DND-41 (cell line): ENCODE data around the gene MEGF11.

Experiments
- ATAC-seq: fragments of 200-7000 bp; cut with Tn5 transposase; 3 replicates; pipeline ENCODE4 v1.9.1; 2021; ENCODE audit warnings: low read depth; ENCODE audit not compliant: insufficient read depth
- DNase-seq: peaks from one replicate; pipeline ENCODE4 v3.0.0-alpha.2; 2020
- H2AFZ ChIP-seq: 2 replicates; pipeline ENCODE4 v1.6.0; 2012; ENCODE audit warnings: low read depth, low read length
- H3K27ac ChIP-seq: 2 replicates; pipeline ENCODE4 v1.5.1; 2012; ENCODE audit warnings: low read length, inconsistent platforms
- H3K27me3 ChIP-seq: fragments of 200-600 bp; sonication (generic); 2 replicates; pipeline ENCODE4 v1.6.0; 2012; ENCODE audit warnings: low read length, mild to moderate bottlenecking, inconsistent platforms; ENCODE audit not compliant: insufficient read depth, poor library complexity
- H3K36me3 ChIP-seq: 2 replicates; pipeline ENCODE4 v1.5.1; 2012; ENCODE audit warnings: low read length, inconsistent platforms; ENCODE audit not compliant: insufficient read depth
- H3K4me1 ChIP-seq: 2 replicates; pipeline ENCODE4 v1.5.1; 2012; ENCODE audit warnings: mild to moderate bottlenecking, low read length; ENCODE audit not compliant: insufficient read depth
- H3K4me2 ChIP-seq: 2 replicates; pipeline ENCODE4 v1.6.0; 2012; ENCODE audit warnings: mild to moderate bottlenecking, moderate library complexity, low read length, inconsistent platforms; ENCODE audit not compliant: insufficient read depth
- H3K4me3 ChIP-seq, 2 experiments: fragments of 200-600 bp in 1 of 2; shearing (Covaris generic) in 1 of 2; 2 replicates each; pipeline ENCODE4 v1.5.1; 2012 to 2016; ENCODE audit warnings: inconsistent platforms in 2 of 2, low read length in 2 of 2, mild to moderate bottlenecking in 2 of 2, low read depth in 1 of 2, moderate library complexity in 1 of 2
- H3K79me2 ChIP-seq: 2 replicates; pipeline ENCODE4 v1.6.0; 2012; ENCODE audit warnings: low read length, inconsistent platforms; ENCODE audit not compliant: insufficient read depth
- H3K9ac ChIP-seq: 2 replicates; pipeline ENCODE4 v1.6.0; 2012; ENCODE audit warnings: low read depth, mild to moderate bottlenecking, inconsistent platforms, low read length, moderate library complexity
- H3K9me3 ChIP-seq: 2 replicates; pipeline ENCODE4 v1.5.1; 2012; ENCODE audit warnings: low read length, moderate library complexity, mild to moderate bottlenecking, inconsistent platforms; ENCODE audit not compliant: insufficient read depth, severe bottlenecking
- H4K20me1 ChIP-seq: 2 replicates; pipeline ENCODE4 v1.6.0; 2012; ENCODE audit warnings: low read length; ENCODE audit not compliant: insufficient read depth
- EZH2 ChIP-seq: IDR thresholded peaks from 3 replicates; pipeline ENCODE4 v1.6.1; 2012; ENCODE audit warnings: borderline replicate concordance, low read depth, mild to moderate bottlenecking, moderate library complexity, low read length, inconsistent platforms; ENCODE audit not compliant: severe bottlenecking
- TF ChIP-seq, protein P1 (sequence below): IDR thresholded peaks from 2 replicates; pipeline ENCODE4 v1.5.1; 2012; ENCODE audit warnings: borderline replicate concordance, low read length, moderate library complexity, mild to moderate bottlenecking; ENCODE audit not compliant: poor library complexity, severe bottlenecking; ENCODE audit errors: extremely low read depth

Gene MEGF11

DNA sequence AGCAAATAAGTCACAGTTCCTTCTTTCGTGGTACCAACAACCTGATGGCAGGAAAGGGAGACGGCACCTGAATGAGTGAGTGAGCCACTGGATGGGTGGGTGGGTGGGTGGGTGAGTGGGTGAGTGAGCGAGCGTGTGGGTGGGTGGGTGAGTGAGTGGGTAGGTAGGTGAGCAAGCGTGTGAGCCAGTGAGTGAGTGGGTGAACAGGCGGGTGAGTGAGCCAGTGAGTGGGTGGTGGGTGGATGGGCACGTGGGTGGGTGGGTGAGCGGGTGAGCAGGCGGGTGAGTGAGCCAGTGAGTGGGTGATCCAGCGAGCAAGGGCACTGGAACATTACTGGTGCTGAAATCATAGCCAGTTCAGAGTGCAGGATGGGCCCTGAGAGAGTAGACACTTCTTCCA is 152.8 kb downstream of the MEGF11 start:
- Histone ChIP-seq H3K9ac (no peak overlapping the region), H3K4me1 (no peaks in the 10 kb centered on the region), H3K4me2 (no peak overlapping the region), H3K4me3 (no peak overlapping the region), H3K27me3 (peaks cover 9% of the 10 kb centered on the region), H3K36me3 (no peaks in the 10 kb centered on the region), H4K20me1 (no peaks in the 10 kb centered on the region), H3K9me3 (no peaks in the 10 kb centered on the region), H3K27ac (no peak overlapping the region), H2AFZ (no peak overlapping the region), H3K79me2 (no peaks in the 10 kb centered on the region)
- no peak for DNase-seq
- ATAC-seq, result no peak
- TF ChIP-seq EZH2, result no peak
- TF ChIP-seq, protein P1, sequence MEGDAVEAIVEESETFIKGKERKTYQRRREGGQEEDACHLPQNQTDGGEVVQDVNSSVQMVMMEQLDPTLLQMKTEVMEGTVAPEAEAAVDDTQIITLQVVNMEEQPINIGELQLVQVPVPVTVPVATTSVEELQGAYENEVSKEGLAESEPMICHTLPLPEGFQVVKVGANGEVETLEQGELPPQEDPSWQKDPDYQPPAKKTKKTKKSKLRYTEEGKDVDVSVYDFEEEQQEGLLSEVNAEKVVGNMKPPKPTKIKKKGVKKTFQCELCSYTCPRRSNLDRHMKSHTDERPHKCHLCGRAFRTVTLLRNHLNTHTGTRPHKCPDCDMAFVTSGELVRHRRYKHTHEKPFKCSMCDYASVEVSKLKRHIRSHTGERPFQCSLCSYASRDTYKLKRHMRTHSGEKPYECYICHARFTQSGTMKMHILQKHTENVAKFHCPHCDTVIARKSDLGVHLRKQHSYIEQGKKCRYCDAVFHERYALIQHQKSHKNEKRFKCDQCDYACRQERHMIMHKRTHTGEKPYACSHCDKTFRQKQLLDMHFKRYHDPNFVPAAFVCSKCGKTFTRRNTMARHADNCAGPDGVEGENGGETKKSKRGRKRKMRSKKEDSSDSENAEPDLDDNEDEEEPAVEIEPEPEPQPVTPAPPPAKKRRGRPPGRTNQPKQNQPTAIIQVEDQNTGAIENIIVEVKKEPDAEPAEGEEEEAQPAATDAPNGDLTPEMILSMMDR, result no peak

DNA sequence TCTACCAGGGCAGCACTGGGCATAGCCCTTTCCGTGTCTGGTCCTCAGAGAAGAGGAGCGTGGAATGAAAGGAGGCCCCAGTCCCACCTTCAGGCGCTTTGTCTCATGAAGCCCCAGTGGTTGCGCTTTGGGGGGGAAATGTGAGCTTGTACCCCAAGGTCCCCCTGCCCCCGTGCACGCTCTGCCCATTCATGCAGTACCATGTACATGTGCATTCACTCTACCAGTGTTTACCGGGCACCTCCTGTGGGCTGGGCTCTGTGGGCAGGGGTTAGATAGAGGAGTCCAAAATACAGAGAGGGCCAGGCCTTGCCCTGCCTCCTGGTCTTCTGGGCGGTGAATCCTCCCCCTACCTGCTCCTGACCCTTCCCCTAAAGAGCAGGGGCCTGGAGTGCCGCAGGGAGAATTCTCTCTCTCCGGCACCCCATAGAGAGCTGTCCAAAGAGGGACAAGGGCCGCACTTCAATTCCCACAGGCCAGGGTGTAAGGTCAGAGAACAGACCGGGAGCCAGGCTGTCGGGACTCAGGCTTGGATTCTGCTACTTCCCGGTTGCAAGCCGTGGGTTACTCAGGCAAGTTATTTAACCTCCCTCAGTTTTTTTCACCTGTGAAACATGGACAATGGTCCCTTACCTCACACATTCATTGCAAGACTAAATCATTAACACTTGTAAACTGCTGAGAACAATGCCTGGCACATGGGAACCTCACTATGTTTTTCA is 153.4 kb downstream of the MEGF11 start:
- H3K27ac ChIP-seq, result no peak overlapping the region
- H2AFZ ChIP-seq, result no peak overlapping the region
- no peaks in the 10 kb centered on the region for H3K4me1 ChIP-seq
- H3K4me2 ChIP-seq, result no peak overlapping the region
- H3K9me3 ChIP-seq, result no peaks in the 10 kb centered on the region
- H3K27me3 ChIP-seq, result peaks cover 6% of the 10 kb centered on the region
- no peaks in the 10 kb centered on the region for H3K36me3 ChIP-seq
- no peak overlapping the region for H3K9ac ChIP-seq
- H3K79me2 ChIP-seq, result no peaks in the 10 kb centered on the region
- H4K20me1 ChIP-seq, result no peaks in the 10 kb centered on the region
- ATAC-seq (no peak), DNase-seq (no peak)
- TF ChIP-seq, protein P1, result no peak
- TF ChIP-seq EZH2, result no peak
- no peak overlapping the region for H3K4me3 ChIP-seq

DNA sequence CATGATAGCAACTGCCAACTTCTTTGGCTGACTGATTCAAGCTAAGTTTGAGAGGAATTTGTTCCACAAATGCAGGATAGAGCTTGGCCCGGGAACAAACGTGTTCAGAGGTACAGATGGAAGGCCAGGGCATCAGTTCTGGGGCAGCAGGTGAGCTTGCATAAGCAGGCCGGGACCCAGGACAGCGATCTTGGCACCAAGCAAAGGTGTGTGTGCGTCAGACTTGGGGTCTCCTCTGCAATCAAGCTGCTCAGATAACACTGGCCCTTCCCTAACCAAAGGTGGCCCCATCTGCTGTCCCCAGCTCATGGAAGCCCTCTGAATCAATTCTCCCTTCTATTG is 155.6 kb downstream of the MEGF11 start:
- DNase-seq (no peak), ATAC-seq (no peak)
- Histone ChIP-seq H2AFZ (no peak overlapping the region), H3K4me1 (no peaks in the 10 kb centered on the region), H3K79me2 (no peaks in the 10 kb centered on the region), H4K20me1 (no peaks in the 10 kb centered on the region), H3K27me3 (no peaks in the 10 kb centered on the region), H3K27ac (no peak overlapping the region), H3K9ac (no peak overlapping the region), H3K4me2 (no peak overlapping the region), H3K4me3 (no peak overlapping the region), H3K36me3 (no peaks in the 10 kb centered on the region), H3K9me3 (no peaks in the 10 kb centered on the region)
- TF ChIP-seq, protein P1, result no peak
- no peak for TF ChIP-seq EZH2
